Central memory CD4-positive, alpha-beta T cell (primary cell): ENCODE data around the gene CDYL2.

ENCODE experiments used
- DNase-seq: peaks from one replicate; pipeline ENCODE4 v3.0.0; 2022

Gene CDYL2

GRCh38 chr16:80743273-80743672, 61.1 kb downstream of the CDYL2 start:
- DNase-seq = no peak

DNA sequence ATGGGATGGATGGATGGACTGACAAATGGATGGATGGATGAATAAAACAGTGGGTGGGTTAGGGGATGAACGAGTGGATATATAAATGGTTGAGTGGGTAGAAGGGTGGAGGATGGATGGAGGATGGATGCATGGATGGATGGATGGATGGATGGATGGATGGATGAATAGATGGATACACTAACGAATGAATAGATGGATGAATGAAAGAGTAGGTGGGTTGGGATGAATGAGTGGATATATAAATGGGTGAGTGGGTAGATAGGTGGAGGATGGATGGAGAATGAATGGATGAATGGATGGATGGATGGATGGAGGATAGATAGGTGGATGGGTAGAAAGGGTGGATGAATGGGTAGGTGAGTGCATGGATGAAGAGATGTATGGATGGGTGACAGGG, 62.1 kb downstream of the CDYL2 start:
- DNase-seq = no peak

DNA sequence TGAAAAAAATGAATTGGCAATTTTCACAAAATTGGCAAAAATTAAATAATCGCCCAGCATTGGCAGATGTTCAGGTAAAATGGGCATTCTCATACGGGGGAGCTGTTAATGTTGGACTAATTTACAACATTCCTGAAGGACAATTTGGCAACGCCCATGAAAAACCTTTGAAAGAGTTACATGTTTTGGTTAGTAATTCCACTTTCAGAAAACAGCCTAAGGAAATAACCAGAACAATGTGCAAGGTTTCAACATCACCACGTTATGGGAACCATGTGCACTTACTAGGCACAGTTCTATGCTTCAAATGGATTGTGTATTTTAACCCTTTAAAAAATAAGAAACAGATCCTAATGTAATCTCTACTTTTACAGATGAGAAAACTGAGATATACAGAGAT, 62.7 kb downstream of the CDYL2 start:
- DNase-seq = no peak

- DNase-seq = no peak
Observed at GRCh38 chr16:80739523-80739922, 64.9 kb downstream of the CDYL2 start.

DNA sequence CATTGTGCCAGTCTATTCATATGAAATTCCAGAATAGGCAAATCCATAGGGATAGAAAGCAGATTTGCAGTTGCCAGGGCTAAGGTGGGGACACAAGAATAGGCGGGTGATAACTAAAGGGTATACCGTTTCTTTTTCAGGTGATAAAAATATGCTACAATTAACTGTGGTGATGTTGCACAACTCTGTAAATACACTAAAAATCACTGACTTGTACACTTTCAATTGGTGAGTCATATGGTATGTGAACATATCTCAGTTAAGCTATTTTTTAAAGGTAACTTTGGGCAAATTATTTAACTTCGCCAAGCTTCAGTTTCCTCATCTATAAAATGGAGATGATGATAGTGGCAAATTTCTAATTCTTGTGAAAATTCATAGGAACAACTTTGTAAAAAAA, 65.9 kb downstream of the CDYL2 start:
- DNase-seq = no peak

GRCh38 chr16:80735846-80736245, 68.6 kb downstream of the CDYL2 start:
- no peak for DNase-seq

DNA sequence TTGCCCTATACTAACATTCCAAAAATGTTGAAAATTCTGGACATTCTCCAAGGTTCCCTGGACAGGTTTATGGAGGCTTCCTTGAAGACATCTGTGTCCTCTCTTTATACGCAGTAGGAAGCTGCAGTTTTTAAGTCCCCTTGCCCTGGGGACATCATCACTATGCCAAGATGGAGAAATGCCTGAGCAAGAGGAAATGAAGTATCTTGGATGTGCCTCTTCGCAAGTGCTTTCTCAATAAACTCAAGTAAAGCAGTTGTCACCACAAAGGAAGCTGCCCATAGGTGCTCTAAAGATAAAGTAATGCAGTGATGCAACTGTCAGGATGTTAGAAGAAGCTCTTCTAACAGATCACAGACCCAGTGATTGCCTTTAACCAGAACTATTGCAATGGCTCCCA, 71.0 kb downstream of the CDYL2 start:
- no peak for DNase-seq

- no peak for DNase-seq
Observed at GRCh38 chr16:80731915-80732314, 72.5 kb downstream of the CDYL2 start.

DNA sequence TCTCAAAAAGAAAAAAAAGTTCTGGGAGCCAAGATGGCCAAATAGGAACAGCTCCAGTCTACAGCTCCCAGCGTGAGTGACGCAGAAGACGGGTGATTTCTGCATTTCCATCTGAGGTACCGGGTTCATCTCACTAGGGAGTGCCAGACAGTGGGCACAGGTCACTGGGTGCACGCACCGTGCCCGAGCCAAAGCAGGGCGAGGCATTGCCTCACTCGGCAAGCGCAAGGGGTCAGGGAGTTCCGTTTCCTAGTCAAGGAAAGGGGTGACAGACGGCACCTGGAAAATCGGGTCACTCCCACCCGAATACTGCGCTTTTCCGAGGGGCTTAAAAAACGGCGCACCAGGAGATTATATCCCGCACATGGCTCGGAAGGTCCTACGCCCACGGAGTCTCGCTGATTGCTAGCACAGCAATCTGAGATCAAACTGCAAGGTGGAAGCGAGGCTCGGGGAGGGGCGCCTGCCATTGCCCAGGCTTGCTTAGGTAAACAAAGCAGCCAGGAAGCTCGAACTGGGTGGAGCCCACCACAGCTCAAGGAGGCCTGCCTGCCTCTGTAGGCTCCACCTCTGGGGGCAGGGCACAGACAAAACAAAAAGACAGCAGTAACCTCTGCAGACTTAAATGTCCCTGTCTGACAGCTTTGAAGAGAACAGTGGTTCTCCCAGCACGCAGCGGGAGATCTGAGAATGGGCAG, 77.2 kb downstream of the CDYL2 start:
- peak; percentile 8 for DNase-seq

GRCh38 chr16:80725566-80726162, 78.7 kb downstream of the CDYL2 start:
- no peak for DNase-seq

- no peak for DNase-seq
Observed at GRCh38 chr16:80723981-80724380, 80.4 kb downstream of the CDYL2 start.

DNA sequence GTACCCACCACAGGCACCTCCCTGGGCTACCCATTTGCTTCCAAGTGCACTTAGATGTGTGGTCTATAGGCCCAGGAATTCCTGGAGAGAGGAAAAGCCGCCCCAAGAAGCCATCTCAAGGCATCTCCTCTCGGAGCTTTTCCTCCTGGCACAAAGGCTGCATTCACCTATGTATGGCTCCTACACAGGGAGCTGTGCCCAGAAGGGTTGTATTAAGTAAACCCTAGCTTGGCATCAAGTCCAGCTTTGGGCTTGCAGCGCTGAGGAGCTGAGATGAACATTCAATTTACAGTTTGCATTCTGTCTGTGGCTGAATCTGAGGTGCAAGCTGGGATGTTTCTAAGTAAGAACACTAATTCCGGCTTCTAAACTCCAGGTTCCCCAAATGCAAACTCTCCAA, 81.3 kb downstream of the CDYL2 start:
- no peak for DNase-seq

DNA sequence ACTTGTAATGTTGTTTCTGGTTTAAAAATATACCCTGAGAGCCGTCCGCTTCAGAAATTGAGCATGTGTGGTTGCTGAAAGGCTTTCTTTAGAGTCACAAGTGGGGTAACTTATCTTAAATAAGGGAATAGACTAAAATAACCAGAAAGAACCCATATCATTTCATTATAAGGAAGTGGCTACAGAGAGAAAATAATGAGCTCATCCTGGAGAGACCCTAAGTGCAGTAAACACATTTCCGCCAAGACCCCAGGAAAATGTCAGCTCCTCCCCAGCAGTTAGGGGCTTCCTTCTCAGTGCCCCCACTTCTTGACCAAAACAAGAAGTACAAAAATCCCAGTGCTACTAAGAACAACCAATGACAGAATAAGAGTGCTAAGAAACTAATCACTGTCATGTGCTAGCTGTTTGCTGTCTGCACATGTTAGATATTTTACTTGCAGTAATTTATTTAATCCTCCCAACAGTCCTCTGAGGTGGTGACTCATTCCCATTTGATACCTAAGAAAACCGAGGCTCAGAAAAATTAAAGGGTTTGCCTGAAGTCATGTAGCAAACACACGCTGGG, 83.5 kb downstream of the CDYL2 start:
- no peak for DNase-seq

DNA sequence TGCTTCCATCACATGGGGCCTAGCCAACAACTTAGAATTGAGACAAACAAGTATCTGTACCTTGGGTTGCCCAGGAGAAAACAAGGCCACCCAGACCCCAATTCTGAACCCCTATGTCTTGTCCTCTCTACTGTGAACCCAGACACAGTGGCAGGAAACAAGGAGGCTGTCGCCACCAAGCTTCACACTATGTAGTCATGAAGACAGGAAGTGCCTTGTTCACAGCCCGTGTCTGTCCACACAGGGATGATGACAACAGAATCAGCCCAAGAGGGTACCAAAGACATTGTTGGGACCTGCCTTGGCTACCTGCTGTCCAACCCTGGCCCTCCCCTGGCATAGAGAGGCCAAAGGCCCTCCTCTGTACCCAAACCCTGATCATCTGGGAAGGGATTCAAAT, 84.8 kb downstream of the CDYL2 start:
- no peak for DNase-seq

- no peak for DNase-seq
Observed at GRCh38 chr16:80718480-80719220, 85.7 kb downstream of the CDYL2 start.

- no peak for DNase-seq
Observed at GRCh38 chr16:80717611-80718010, 86.8 kb downstream of the CDYL2 start.

- no peak for DNase-seq
Observed at GRCh38 chr16:80716564-80717139, 87.7 kb downstream of the CDYL2 start.

GRCh38 chr16:80711406-80711805, 93.0 kb downstream of the CDYL2 start:
- no peak for DNase-seq

DNA sequence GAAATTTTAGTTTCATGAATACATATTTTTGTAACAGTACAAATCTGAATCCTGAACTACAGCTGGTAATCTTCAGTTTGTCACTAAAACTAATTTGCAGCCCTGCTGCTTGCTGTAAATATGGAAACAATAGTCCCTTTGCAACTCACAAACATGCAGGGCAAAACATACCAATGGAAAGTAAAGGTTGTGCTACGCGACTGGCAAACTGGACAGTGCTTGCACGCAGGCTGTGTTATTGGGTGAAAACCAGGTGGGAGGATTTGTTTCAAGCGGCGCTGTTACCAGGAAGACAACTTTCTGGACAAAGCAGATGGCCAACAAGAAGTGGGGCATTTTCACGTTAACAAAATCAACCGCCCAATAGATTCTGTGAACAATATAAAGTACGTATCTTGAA, 93.5 kb downstream of the CDYL2 start:
- DNase-seq = no peak

DNA sequence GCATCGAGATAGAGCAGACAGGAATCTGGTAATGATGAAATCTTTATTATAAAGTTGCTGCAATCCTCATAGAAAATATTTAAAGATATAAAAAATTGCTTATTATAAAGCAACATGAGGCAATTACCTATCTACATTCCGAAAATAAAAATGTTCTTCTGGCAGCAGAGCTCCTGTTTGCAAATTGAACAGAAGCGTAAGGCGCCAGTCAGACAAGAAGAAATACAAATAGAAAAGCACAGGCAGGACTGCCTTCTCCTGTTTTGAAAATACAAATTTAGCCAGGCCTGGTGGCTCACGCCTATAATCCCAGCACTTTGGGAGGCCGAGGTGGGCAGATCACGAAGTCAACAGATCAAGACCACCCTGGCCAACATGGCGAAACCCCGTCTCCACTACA, 95.6 kb downstream of the CDYL2 start:
- DNase-seq = no peak

GRCh38 chr16:80707686-80708085, 96.7 kb downstream of the CDYL2 start:
- no peak for DNase-seq

GRCh38 chr16:80705596-80705995, 98.8 kb downstream of the CDYL2 start:
- DNase-seq = no peak

DNA sequence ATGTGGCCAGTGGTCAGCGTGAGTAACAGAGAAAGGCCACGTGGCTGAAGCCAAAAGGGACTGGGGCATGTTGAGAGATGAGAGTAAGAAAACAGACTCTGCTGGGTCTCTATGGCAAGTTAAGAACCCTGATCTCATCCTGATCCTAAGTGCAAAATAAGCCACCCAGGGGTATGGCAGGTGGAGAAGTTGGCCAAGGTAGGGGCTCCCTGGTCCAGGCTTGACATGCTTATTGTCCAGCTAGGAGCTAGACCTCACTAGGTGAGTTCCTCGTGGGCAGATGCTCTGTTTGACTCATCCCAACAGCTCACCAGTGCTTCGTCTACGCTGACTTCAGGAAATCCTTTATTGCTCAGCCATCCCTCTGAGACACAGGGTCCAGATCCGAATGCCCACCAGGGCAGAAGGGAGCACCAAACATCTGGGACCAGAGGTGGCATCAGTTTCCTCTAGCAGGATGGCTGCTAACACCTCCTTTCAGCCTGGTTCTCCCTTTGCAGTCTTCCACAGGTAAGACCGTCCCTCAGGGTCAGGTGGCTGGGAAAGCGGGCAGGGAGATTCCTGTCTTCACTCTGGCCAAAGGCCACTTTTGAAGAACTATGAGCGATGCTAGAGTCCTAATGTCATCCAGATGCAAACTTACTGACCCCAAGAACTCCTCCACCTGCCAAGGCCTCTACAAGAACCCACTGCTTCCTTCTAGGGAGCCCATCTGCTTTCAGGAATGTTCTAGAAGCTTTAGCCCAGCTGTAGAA, 99.5 kb downstream of the CDYL2 start:
- DNase-seq = no peak
